K562 (cell line): ENCODE measurements around the gene MEIOB. TPM values are rescaled to one million over a fixed set of nuclear protein-coding genes. Genes with fewer than 3 reads are reported as not detected.

Experiments used
- ATAC-seq: fragments of 200-7000 bp; cut with Tn5 transposase; 3 replicates; pipeline ENCODE4 v1.9.1; 2020; ENCODE audit warnings: moderate library complexity
- BruUV-seq: library from RNA; stranded (reverse); fragments of 400-500 nt; replicated peaks from 2 replicates; lab custom pipeline; 2021; lab: Mats Ljungman, UMichigan
- CTCF ChIA-PET: fragments of 300-600 bp; formaldehyde crosslinking; extraction: SDS; loops from one replicate; lab custom pipeline; 2021; ENCODE audit warnings: low intra/inter-chr PET ratio; lab: Yijun Ruan, JAX
- POLR2A ChIA-PET: fragments of 300-600, 350-650 bp; sonication (Branson Sonifier 250); formaldehyde crosslinking; extraction: SDS; loops from one replicate; lab custom pipeline; 2021; ENCODE audit warnings: antibody characterized with exemption, inconsistent platforms; lab: Yijun Ruan, JAX
- DNase-seq, 4 experiments: peaks; one replicate each; pipeline versions ENCODE4 v3.0.0 to v3.0.0-alpha.2; 2011 to 2018; ENCODE audit warnings: low spot score in 3 of 4, mixed read lengths in 3 of 4; ENCODE audit errors: extremely low read depth in 1 of 4
- FAIRE-seq: peaks from 2 replicates; lab custom pipeline; 2011; peaks lifted over from hg19 to GRCh38; lab: Jason Lieb, UNC
- H2AFZ ChIP-seq: 2 replicates; pipeline ENCODE4 v1.6.0; 2011; ENCODE audit warnings: low read depth, low read length, control low read depth, inconsistent platforms
- H3K27ac ChIP-seq: fragments of 200-600 bp; 3 replicates; pipeline ENCODE4 v1.8.0; 2011; ENCODE audit warnings: low read depth, mild to moderate bottlenecking, control low read depth, inconsistent platforms, low read length, moderate library complexity, mixed read lengths; ENCODE audit errors: extremely low read depth
- H3K27me3 ChIP-seq, 2 experiments: fragments of 300-600 bp in 1 of 2; 2 replicates in 1 of 2; 3 replicates in 1 of 2; pipeline versions ENCODE4 v1.6.0 to v1.8.0; 2011; ENCODE audit warnings: inconsistent platforms in 2 of 2, low read length in 2 of 2, mild to moderate bottlenecking in 1 of 2, mixed read lengths in 1 of 2, moderate library complexity in 1 of 2; ENCODE audit not compliant: control insufficient read depth in 2 of 2, insufficient read depth in 2 of 2
- H3K36me3 ChIP-seq: fragments of 300-600 bp; 3 replicates; pipeline ENCODE4 v1.8.0; 2011; ENCODE audit warnings: mild to moderate bottlenecking, low read length, inconsistent platforms; ENCODE audit not compliant: control insufficient read depth, insufficient read depth
- H3K4me1 ChIP-seq, 2 experiments: fragments of 200-600 bp in 1 of 2; replicated peaks in 1 of 2; 2 replicates in 1 of 2; 3 replicates in 1 of 2; pipeline versions ENCODE4 v1.5.1 to v1.8.0; 2011; ENCODE audit warnings: inconsistent platforms in 2 of 2, low read length in 2 of 2, mild to moderate bottlenecking in 1 of 2, mixed read lengths in 1 of 2, moderate library complexity in 1 of 2; ENCODE audit not compliant: control insufficient read depth in 2 of 2, insufficient read depth in 2 of 2
- H3K4me2 ChIP-seq: 2 replicates; pipeline ENCODE4 v1.6.1; 2011; ENCODE audit warnings: low read length, control low read depth, inconsistent platforms, mixed read lengths; ENCODE audit not compliant: insufficient read depth
- H3K4me3 ChIP-seq: fragments of 200-600 bp; sonication (generic), shearing (Covaris generic); 2 replicates; pipeline ENCODE4 v1.5.1; 2016; ENCODE audit warnings: control low read depth, inconsistent platforms
- H3K79me2 ChIP-seq: fragments of 200-600 bp; 3 replicates; pipeline ENCODE4 v1.8.0; 2011; ENCODE audit warnings: low read length, inconsistent platforms; ENCODE audit not compliant: control insufficient read depth, insufficient read depth
- H3K9ac ChIP-seq, 2 experiments: 2 replicates each; pipeline versions ENCODE4 v1.6.0 to v1.6.1; 2011; ENCODE audit warnings: low read depth in 2 of 2, low read length in 2 of 2, control low read depth in 1 of 2, inconsistent platforms in 1 of 2, mild to moderate bottlenecking in 1 of 2, mixed read lengths in 1 of 2; ENCODE audit not compliant: insufficient read depth in 1 of 2
- H3K9me1 ChIP-seq: one replicate; pipeline ENCODE4 v1.6.0; 2011; ENCODE audit warnings: inconsistent platforms, mild to moderate bottlenecking, low read length, moderate library complexity; ENCODE audit not compliant: control insufficient read depth, insufficient read depth
- H3K9me3 ChIP-seq: replicated peaks from 2 replicates; pipeline ENCODE4 v1.5.1; 2011; ENCODE audit warnings: low read depth, low read length, inconsistent platforms; ENCODE audit not compliant: control insufficient read depth, insufficient read depth
- H4K20me1 ChIP-seq: replicated peaks from 2 replicates; pipeline ENCODE4 v1.6.1; 2011; ENCODE audit warnings: low read length, inconsistent platforms, mixed read lengths; ENCODE audit not compliant: control insufficient read depth, insufficient read depth
- ARHGAP35 ChIP-seq: fragments of 450-650 bp; IDR thresholded peaks from 2 replicates; pipeline ENCODE4 v1.6.1; 2018; ENCODE audit not compliant: partially characterized antibody
- GATAD2B ChIP-seq: fragments of 450-650 bp; IDR thresholded peaks from 2 replicates; pipeline ENCODE4 v1.6.1; 2017; ENCODE audit warnings: mild to moderate bottlenecking, borderline replicate concordance
- PTRF ChIP-seq: fragments of 450-650 bp; IDR thresholded peaks from 2 replicates; pipeline ENCODE4 v1.6.1; 2016; ENCODE audit warnings: mild to moderate bottlenecking, missing genetic modification characterization, missing compliant biosample characterization
- RHOXF2B ChIP-seq: fragments of 250-450 bp; sonication (Bioruptor Pico); conservative IDR thresholded peaks from 2 replicates; pipeline ENCODE4 v1.5.1; 2021
- TARDBP ChIP-seq: fragments of 450-650 bp; IDR thresholded peaks from 2 replicates; pipeline ENCODE4 v1.6.1; 2016
- WGBS: fragments of 100-300 bp; shearing (Covaris generic); methylation state at CpG from one replicate; pipeline ENCODE4 v1.1.6; 2016; ENCODE audit warnings: low coverage, mixed read lengths; ENCODE audit not compliant: insufficient coverage; ENCODE audit errors: missing lambda C conversion rate; 5-methylcytosine and 5-hydroxymethylcytosine counted together
- in situ Hi-C: fragments of 300-500 bp; cut with MboI; formaldehyde crosslinking; loops from 4 replicates; pipeline ENCODE4 v1.15.0; 2018; ENCODE audit warnings: inconsistent platforms, mixed read lengths
- intact Hi-C: fragments of 100-400 bp; cut with micrococcal nuclease; formaldehyde crosslinking; loops from 2 replicates; pipeline ENCODE4 v1.14.2; 2022
- polyA plus RNA-seq, 8 experiments: library from polyadenylated mRNA; depleted of rRNA in 4 of 8; stranded (reverse) in 5 of 8; unstranded in 3 of 8; fragments of >200 nt; fragmentation: Nextera tagmentation in 2 of 8; fragmentation: Illumina TruSeq in 1 of 8; extraction: Ambion mirVana in 2 of 8; extraction: Trizol in 1 of 8; gene quantifications; 2 replicates each; pipeline versions ENCODE4 v1.2.1 to v1.2.3, GENCODE V29; 2011 to 2014; ENCODE audit warnings: inconsistent platforms in 1 of 8, missing spikeins in 1 of 8
- total RNA-seq, 7 experiments: library from RNA; depleted of rRNA in 6 of 7; stranded (reverse); fragments of >200 nt in 6 of 7; fragmentation: Illumina TruSeq in 2 of 7; extraction: Trizol in 2 of 7; gene quantifications; 2 replicates each; pipeline versions ENCODE4 v1.2.1 to v1.2.3, GENCODE V29; 2011 to 2021; ENCODE audit warnings: low replicate concordance in 1 of 7
- TF ChIP-seq, protein P1 (sequence below): fragments of 250-450 bp; sonication (Bioruptor Pico); IDR thresholded peaks from 2 replicates; pipeline ENCODE4 v1.5.0; 2021; ENCODE audit warnings: mild to moderate bottlenecking, borderline replicate concordance
- TF ChIP-seq, protein P2 (sequence below): fragments of 450-650 bp; IDR thresholded peaks from 2 replicates; pipeline ENCODE4 v1.7.1; 2018; ENCODE audit warnings: mild to moderate bottlenecking, low read depth; ENCODE audit not compliant: partially characterized antibody

The MEIOB gene
- total and polyA plus RNA-seq, 9 of the 15 experiments (the other 6 are each of a cell fraction or from before 2014, with no cell fraction given) = 25.4 to 203 (median 97.6) TPM

DNA sequence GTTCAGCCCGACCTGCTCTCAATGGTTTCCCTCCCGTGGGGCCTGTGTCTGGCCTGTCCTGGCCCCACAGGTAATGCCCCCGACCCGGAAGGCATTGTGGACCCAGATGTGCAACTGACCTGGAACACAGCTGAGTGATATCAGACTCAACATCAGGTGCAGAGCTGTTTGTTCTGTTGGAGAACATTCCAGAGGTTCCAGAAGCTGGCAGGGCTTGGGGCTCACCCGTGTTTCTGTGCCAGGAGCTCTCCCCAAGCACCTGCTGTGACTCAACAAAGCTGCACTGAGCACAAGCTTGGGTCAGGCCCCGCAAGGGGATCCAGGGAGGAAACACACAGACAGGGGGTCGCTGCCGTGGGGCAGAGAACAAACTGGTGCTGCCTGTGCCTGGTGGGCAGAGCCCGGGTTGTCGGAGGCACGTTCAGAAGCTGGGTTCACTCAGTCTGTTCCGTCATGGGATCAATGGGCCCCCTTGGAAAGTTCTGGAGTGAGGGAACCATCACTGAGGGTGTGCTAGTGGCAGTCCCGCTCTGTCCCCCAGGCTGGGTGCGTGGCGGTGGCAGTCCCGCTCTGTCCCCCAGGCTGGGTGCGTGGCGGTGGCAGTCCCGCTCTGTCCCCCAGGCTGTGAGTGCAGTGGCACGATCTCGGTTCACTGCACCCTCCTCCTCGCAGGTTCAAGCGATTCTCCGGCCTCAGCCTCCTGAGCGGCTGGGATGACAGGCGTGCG is 24.1 kb upstream of the MEIOB start (continued):
- TF ChIP-seq, protein P1, sequence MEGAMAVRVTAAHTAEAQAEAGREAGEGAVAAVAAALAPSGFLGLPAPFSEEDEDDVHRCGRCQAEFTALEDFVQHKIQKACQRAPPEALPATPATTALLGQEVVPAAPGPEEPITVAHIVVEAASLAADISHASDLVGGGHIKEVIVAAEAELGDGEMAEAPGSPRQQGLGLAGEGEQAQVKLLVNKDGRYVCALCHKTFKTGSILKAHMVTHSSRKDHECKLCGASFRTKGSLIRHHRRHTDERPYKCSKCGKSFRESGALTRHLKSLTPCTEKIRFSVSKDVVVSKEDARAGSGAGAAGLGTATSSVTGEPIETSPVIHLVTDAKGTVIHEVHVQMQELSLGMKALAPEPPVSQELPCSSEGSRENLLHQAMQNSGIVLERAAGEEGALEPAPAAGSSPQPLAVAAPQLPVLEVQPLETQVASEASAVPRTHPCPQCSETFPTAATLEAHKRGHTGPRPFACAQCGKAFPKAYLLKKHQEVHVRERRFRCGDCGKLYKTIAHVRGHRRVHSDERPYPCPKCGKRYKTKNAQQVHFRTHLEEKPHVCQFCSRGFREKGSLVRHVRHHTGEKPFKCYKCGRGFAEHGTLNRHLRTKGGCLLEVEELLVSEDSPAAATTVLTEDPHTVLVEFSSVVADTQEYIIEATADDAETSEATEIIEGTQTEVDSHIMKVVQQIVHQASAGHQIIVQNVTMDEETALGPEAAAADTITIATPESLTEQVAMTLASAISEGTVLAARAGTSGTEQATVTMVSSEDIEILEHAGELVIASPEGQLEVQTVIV (CRISPR knock-in tag) = no peak
- TF ChIP-seq RHOXF2B (no peak), ARHGAP35 (no peak)

DNA sequence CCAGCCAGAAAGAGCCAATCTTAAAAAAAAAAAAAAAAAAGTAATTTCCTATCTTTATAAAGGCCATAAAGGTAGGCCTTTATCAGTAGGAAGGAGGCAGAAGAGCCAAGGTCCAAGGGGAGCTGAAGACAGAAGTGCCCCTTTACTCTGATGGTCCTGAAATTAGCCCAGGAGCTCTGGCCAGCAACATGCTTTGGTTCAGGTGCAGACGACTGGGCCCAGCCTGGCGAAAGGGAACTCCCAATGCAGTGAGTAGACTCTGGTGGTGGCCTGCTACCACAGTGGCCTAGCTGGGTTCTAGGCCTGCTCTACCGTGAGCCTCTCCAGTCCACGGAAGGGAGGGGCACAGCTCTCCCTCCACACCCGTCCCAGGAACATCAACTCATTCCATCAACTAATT is 23.1 kb upstream of the MEIOB start:
- DNase-seq (no peak), ATAC-seq (no peak), FAIRE-seq (no peak)
- H3K27ac ChIP-seq = no peak overlapping the region
- no peaks in the 10 kb centered on the region for H3K9me3 ChIP-seq
- H3K9ac ChIP-seq = 0 out of 4 replicates have a peak overlapping the region, but pooled peaks of 1 of the 2 experiments have one; percentile 35
- H3K27me3 ChIP-seq = peaks cover 39 to 61% of the 10 kb centered on the region in 2 experiments
- CTCF ChIA-PET = interaction anchor here (0.5 to 0.6 kb wide), 2 partner anchors 12 to 548 kb away, joined by 4 to 5 read pairs; no protein-coding TSS in a partner anchor
- intact Hi-C loops (no loop called here), in situ Hi-C loops (no loop called here)
- H3K9me1 ChIP-seq = no peaks in the 10 kb centered on the region
- H3K4me3 ChIP-seq = no peak overlapping the region
- no peak overlapping the region for H3K4me2 ChIP-seq
- TF ChIP-seq, protein P2, sequence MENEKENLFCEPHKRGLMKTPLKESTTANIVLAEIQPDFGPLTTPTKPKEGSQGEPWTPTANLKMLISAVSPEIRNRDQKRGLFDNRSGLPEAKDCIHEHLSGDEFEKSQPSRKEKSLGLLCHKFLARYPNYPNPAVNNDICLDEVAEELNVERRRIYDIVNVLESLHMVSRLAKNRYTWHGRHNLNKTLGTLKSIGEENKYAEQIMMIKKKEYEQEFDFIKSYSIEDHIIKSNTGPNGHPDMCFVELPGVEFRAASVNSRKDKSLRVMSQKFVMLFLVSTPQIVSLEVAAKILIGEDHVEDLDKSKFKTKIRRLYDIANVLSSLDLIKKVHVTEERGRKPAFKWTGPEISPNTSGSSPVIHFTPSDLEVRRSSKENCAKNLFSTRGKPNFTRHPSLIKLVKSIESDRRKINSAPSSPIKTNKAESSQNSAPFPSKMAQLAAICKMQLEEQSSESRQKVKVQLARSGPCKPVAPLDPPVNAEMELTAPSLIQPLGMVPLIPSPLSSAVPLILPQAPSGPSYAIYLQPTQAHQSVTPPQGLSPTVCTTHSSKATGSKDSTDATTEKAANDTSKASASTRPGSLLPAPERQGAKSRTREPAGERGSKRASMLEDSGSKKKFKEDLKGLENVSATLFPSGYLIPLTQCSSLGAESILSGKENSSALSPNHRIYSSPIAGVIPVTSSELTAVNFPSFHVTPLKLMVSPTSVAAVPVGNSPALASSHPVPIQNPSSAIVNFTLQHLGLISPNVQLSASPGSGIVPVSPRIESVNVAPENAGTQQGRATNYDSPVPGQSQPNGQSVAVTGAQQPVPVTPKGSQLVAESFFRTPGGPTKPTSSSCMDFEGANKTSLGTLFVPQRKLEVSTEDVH = no peak
- TF ChIP-seq GATAD2B = no peak
- no peak for TF ChIP-seq TARDBP
- TF ChIP-seq PTRF (tag) = no peak
- no peaks in the 10 kb centered on the region for H4K20me1 ChIP-seq
- H3K79me2 ChIP-seq = no peaks in the 10 kb centered on the region
- BruUV-seq = no TSS peak
- WGBS = 23% methylated on average over 5 of the region's 5 CpGs
- H3K36me3 ChIP-seq = no peaks in the 10 kb centered on the region
- peaks cover under 1 to 7% of the 10 kb centered on the region in 2 experiments; a peak in 2 of 5 replicates for H3K4me1 ChIP-seq
- H2AFZ ChIP-seq = no peak overlapping the region
- POLR2A ChIA-PET = interaction anchor here (1.0 to 1.4 kb wide), 2 partner anchors 17 to 19 kb away, joined by 3 read pairs; no protein-coding TSS in a partner anchor
